Skeletal muscle satellite cell (primary cell): ENCODE results near the gene FEM1A.

Experiments used
- H3K27me3 ChIP-seq: 2 replicates; pipeline ENCODE4 v1.7.0; 2013; ENCODE audit warnings: low read length; ENCODE audit not compliant: control insufficient read depth, insufficient read depth
- H3K36me3 ChIP-seq: 2 replicates; pipeline ENCODE4 v1.7.0; 2013; ENCODE audit warnings: mild to moderate bottlenecking, control low read depth, low read length; ENCODE audit not compliant: insufficient read depth
- H3K4me1 ChIP-seq: 2 replicates; pipeline ENCODE4 v1.7.0; 2013; ENCODE audit warnings: low read length; ENCODE audit not compliant: control insufficient read depth, insufficient read depth
- H3K4me2 ChIP-seq: 2 replicates; pipeline ENCODE4 v1.7.0; 2013; ENCODE audit warnings: mild to moderate bottlenecking, low read length
- H3K4me3 ChIP-seq: 2 replicates; pipeline ENCODE4 v1.7.0; 2013; ENCODE audit warnings: low read length
- H3K9ac ChIP-seq: 2 replicates; pipeline ENCODE4 v1.7.0; 2013; ENCODE audit warnings: mild to moderate bottlenecking, low read depth, low read length, moderate library complexity
- H3K9me3 ChIP-seq: replicated peaks from 2 replicates; pipeline ENCODE4 v1.7.0; 2013; ENCODE audit warnings: mild to moderate bottlenecking, control low read depth, low read length

FEM1A gene

GRCh38 chr19:4758082-4758481 is 33.5 kb upstream of the FEM1A start:
- Histone ChIP-seq H3K27me3 (peaks cover 26% of the 10 kb centered on the region), H3K4me3 (no peak overlapping the region), H3K4me2 (no peak overlapping the region), H3K4me1 (peaks cover 9% of the 10 kb centered on the region), H3K36me3 (no peaks in the 10 kb centered on the region), H3K9me3 (no peaks in the 10 kb centered on the region), H3K9ac (no peak overlapping the region)

GRCh38 chr19:4758659-4759058 is 32.9 kb upstream of the FEM1A start:
- Histone ChIP-seq H3K9ac (no peak overlapping the region), H3K4me2 (no peak overlapping the region), H3K27me3 (peaks cover 32% of the 10 kb centered on the region), H3K36me3 (no peaks in the 10 kb centered on the region), H3K4me1 (peaks cover 9% of the 10 kb centered on the region), H3K9me3 (no peaks in the 10 kb centered on the region), H3K4me3 (no peak overlapping the region)

DNA sequence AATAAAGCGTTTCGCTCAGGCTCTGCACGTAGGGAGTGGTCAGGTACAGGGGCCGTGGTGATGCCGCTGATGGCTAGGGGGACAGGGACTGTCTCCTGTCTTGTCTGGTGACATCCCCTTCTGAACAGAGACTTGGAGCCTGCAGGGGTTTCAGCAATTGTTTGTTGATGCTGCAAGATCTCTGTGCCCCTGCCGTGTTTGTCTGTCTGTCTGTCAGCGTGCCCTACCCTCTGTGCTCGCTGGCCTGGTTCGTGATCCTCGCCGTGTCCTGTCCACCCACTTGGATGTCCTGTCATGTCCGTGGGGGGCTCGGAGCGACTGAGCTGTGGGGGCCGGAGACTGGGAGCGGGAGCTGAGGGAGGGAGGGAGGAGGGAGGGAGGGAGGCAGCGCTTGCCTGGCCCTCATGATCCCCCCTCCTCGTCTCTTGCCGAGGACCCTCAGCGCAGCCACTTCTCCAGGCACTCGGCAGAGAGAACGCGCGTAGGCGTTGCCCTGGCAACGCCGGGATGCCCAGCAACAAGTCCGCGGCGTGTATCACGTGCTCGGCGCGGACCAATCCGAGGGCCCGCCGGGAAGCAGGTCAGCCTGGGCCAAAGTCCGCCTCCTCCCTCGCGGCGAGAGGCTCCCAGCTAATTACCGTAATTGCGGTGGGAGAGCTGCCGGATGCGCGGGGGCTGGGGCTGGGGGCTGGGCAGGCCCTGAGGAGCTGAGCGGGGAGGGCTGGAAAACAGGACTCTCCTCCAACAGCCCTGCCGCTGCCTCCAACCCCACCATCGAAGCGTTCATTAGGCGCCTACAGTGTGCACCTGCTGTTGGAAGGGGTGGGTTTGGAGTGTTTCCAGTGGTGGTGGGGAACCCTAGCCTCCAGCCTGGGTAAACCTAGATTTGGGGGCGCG is 31.9 kb upstream of the FEM1A start:
- H3K4me3 ChIP-seq, result peak overlapping the region; percentile 61
- H3K36me3 ChIP-seq, result no peaks in the 10 kb centered on the region
- H3K27me3 ChIP-seq, result peaks cover 39% of the 10 kb centered on the region
- peaks cover 9% of the 10 kb centered on the region for H3K4me1 ChIP-seq
- no peak overlapping the region for H3K9ac ChIP-seq
- no peaks in the 10 kb centered on the region for H3K9me3 ChIP-seq
- peak overlapping the region; percentile 79 for H3K4me2 ChIP-seq

GRCh38 chr19:4760285-4760650 is 31.3 kb upstream of the FEM1A start:
- Histone ChIP-seq H3K4me3 (peak overlapping the region; percentile 61), H3K9ac (no peak overlapping the region), H3K36me3 (no peaks in the 10 kb centered on the region), H3K4me1 (peaks cover 9% of the 10 kb centered on the region), H3K4me2 (peak overlapping the region; percentile 79), H3K9me3 (no peaks in the 10 kb centered on the region), H3K27me3 (peaks cover 39% of the 10 kb centered on the region)

DNA sequence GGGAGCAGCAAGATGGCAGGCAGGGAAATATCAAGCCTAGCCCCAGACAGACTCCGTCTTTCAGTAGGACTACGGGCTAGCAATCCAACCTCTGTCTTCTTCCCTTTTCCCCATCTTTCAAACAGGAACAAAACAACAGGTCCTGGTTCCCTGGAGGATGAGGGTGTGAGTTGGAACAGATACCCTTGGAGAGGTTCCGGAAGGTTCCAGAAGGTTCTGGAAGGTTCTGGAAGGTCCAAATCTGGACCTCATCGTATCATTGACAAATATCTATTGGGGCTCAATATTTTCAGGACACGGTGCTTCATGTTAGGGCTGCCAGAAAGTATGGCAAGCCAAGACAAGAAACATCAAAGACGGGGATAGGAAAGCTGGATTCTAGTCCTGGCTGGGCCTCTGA is 28.5 kb upstream of the FEM1A start:
- Histone ChIP-seq H3K4me2 (no peak overlapping the region), H3K9ac (no peak overlapping the region), H3K9me3 (no peaks in the 10 kb centered on the region), H3K36me3 (no peaks in the 10 kb centered on the region), H3K4me3 (no peak overlapping the region), H3K27me3 (peaks cover 36% of the 10 kb centered on the region), H3K4me1 (peaks cover 9% of the 10 kb centered on the region)

DNA sequence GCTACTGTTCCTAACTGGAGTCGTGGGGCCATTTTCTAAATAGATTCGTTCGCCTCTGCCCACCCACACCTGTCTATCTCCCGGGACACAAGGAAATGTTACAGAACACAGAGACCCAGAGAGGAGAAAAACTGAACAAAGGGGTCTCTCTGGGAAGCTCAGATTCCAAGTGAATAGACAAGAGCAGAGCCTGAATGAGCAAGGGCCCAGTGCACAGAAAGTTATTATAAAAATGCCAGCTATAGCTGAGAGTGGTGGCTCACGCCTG is 27.2 kb upstream of the FEM1A start:
- Histone ChIP-seq H3K4me1 (peaks cover 9% of the 10 kb centered on the region), H3K27me3 (peaks cover 36% of the 10 kb centered on the region), H3K9ac (no peak overlapping the region), H3K4me3 (no peak overlapping the region), H3K9me3 (no peaks in the 10 kb centered on the region), H3K4me2 (no peak overlapping the region), H3K36me3 (no peaks in the 10 kb centered on the region)

DNA sequence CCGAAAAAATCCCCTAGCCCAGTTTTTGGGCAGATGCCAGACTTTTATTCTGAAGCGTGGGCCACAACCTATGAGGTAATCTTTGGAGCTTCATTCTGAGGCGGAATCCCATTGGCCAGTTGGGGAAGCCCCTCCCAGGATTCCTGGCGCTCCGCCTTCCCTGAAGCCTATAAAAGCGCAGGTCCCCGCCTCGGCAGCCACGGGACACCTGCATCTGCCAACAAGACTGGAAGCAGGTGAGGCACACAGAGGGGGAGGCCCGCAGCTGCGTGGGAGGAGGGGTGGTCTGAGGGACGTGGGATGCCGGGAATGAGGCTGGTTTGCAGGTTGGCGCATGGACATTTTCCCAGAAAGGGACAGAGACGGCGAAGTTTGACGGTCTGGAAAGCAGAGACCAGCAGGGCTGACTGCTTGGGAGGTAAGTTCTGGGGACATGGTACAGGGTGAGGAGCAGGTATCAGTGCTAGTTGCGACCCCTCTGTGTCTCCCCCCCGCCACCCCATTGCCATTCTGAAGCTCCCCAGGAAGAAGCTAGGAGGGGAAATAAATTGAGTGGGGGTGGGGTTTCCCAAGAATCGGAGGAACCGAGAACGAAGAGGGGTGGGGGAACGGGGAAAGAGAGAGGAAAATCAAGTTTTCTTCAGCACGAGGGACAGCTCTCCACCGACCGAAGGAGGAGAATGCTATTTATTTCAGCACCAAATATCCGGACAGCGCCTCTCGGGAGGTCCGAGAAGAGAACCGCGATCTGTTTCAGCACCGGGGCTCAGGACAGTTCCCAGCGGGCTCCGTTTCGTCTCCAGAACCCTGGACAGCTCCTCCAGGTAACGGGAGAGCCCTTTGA is 22.4 kb upstream of the FEM1A start:
- Histone ChIP-seq H3K4me2 (no peak overlapping the region), H3K36me3 (no peaks in the 10 kb centered on the region), H3K27me3 (peaks cover 19% of the 10 kb centered on the region)

GRCh38 chr19:4772566-4772965 is 19.0 kb upstream of the FEM1A start:
- no peaks in the 10 kb centered on the region for H3K4me1 ChIP-seq
- H3K36me3 ChIP-seq, result no peaks in the 10 kb centered on the region
- H3K9ac ChIP-seq, result no peak overlapping the region
- H3K4me2 ChIP-seq, result no peak overlapping the region
- H3K4me3 ChIP-seq, result no peak overlapping the region
- peaks cover 3% of the 10 kb centered on the region for H3K9me3 ChIP-seq
- H3K27me3 ChIP-seq, result peaks cover 32% of the 10 kb centered on the region

More for the DNA sequence above, 22.4 kb upstream of the FEM1A start:
- Histone ChIP-seq H3K4me3 (no peak overlapping the region), H3K9me3 (no peaks in the 10 kb centered on the region), H3K4me1 (no peaks in the 10 kb centered on the region), H3K9ac (no peak overlapping the region)

DNA sequence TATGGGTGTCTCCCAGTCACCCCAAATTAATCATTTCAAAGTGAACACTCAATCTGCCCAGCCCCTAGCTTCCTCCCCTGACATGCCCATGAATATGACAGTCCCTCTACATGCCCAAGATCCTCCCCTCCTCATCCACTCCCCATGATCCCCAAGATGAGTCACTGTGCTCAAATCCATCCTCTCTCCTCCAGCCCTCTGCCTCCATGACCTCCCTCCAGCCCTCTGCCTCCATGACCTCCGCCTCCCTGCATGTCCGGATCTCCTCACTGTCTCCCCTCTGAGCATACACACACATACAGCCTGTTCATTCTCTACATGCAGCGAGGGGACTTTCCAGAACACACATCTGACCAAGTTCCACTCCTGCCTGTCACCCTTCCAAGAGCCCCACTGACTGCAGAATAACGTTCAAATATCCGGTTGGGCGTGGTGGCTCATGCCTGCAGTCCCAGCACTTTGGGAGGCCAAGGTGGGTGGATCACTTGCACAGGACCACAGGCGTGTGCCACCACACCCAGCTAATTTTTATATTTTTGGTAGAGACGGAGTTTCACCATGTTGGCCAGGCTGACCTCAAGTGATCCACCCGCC is 18.4 kb upstream of the FEM1A start:
- H3K9ac ChIP-seq, result no peak overlapping the region

DNA sequence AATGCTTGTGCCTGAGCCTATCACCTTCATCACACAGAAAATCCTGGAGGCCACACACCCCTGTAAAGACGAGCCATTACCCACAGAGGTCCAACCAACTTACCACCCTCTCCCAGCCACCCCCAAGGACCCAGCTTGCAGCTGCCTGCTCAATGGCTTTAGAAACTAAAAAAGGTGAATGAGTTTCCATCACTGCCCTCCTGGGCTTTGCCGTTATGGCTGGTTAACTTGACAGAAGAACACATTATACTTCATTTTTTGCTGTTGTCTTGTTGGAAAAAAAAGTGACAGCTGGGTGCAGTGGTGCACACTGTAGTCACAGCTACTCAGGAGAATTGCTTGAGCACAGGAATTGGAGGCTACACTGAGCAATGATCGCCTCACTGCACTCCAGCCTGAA is 17.4 kb upstream of the FEM1A start:
- Histone ChIP-seq H3K9ac (no peak overlapping the region), H3K4me3 (no peak overlapping the region), H3K27me3 (peaks cover 36% of the 10 kb centered on the region)

More for the DNA sequence above, 18.4 kb upstream of the FEM1A start:
- H3K4me3 ChIP-seq, result no peak overlapping the region
- H3K4me1 ChIP-seq, result no peaks in the 10 kb centered on the region
- H3K27me3 ChIP-seq, result peaks cover 36% of the 10 kb centered on the region
- no peaks in the 10 kb centered on the region for H3K36me3 ChIP-seq
- H3K9me3 ChIP-seq, result peaks cover 3% of the 10 kb centered on the region
- no peak overlapping the region for H3K4me2 ChIP-seq

GRCh38 chr19:4775627-4776152 is 15.8 kb upstream of the FEM1A start:
- H3K4me3 ChIP-seq, result no peak overlapping the region
- H3K36me3 ChIP-seq, result no peaks in the 10 kb centered on the region
- H3K4me2 ChIP-seq, result no peak overlapping the region
- no peak overlapping the region for H3K9ac ChIP-seq
- peaks cover 3% of the 10 kb centered on the region for H3K9me3 ChIP-seq
- peaks cover 36% of the 10 kb centered on the region for H3K27me3 ChIP-seq
- H3K4me1 ChIP-seq, result no peaks in the 10 kb centered on the region

More for the DNA sequence above, 17.4 kb upstream of the FEM1A start:
- H3K36me3 ChIP-seq, result no peaks in the 10 kb centered on the region
- no peak overlapping the region for H3K4me2 ChIP-seq
- peaks cover 3% of the 10 kb centered on the region for H3K9me3 ChIP-seq
- H3K4me1 ChIP-seq, result no peaks in the 10 kb centered on the region
